Central memory CD4-positive, alpha-beta T cell (primary cell): ENCODE data around the gene ALS2CL.

Source experiments
- DNase-seq: peaks from one replicate; pipeline ENCODE4 v3.0.0; 2022

The ALS2CL gene

DNA sequence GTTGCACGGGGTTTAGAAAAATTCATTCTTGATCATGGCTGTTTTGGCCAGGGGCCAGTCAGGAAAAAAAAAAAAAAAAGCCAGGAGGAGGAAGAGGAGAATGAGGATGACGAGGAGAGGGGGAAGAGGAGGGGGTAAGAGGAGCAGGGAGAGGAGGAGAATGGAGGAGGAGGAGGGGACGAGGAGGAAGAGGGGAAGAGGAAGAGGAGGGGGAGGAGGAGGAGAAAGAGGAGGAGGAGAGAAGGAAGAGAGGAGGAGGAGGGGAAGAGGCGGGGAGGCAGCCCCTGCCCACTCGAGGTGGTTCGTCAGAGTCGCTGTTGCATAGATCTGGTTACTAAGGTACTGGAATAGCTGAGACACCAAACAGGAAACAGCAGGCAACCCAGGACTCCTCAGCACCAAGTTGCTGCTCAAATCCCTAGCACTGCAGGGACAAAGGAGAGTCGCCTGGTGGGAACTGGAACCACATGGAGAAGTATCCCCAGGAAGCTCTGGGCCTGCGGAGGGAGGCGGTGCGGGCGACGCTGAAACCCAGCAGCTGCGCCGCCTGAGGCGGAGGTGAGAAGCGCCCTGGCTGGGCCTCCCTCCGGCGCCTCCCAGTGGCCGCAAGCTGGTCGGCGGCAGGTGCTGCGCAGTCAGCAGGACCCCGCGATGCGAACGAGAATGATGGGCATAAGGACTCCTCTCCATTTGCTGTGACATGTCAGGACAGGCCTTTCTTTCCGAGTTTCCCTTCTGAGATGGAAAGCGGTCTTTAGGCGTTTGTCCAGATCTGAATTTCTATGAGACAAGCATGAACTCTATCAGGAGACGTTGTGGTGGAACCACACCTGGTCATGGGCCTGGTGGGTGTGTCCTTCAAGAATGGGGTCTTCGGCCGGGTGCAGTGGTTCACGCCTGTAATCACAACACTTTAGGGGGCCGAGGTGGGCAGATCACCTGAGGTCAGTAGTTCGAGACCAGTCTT, 63.6 kb downstream of the ALS2CL start:
- peak; percentile 60 for DNase-seq

DNA sequence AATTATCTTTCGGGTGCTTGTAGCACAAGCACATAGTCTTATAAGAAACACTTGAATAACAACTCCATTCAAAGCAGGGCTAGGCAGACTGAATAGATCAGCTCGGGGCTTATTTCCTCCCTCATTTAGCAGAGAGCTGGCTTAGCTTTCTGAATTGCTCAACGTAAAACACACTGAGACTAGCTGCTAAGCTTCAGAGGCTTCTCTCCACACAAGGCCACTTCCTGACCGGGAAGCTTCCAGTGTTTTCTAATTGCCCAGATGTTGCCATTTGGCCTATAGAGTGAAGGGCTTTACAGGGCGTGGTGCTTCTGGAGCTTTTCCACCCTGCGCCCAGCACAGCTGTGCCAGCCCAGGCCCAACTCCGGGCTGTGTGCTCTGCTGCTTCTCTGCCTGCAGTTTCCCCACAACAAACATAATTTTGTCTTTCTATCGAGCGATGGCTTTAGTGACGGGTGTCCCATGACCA, 64.5 kb downstream of the ALS2CL start:
- no peak for DNase-seq

DNA sequence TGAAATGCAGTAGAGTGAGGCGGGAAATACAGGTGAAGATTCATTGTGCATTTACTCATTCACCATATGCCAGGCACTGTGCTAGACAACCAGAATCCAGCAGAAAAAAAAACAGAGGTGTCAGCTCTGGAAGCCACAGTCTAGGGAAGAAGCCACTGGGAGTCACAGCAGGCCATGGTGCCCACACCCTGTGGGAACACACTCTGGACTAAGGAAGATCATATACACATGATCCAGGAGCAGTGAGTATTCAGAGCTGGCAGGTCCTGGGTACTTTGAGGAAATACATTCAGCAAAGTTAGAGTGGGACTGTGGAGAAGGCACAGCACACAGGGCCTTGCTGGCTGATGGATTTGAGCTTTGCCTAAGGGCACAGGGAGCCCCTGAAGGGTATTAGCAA, 66.4 kb downstream of the ALS2CL start:
- DNase-seq: no peak

DNA sequence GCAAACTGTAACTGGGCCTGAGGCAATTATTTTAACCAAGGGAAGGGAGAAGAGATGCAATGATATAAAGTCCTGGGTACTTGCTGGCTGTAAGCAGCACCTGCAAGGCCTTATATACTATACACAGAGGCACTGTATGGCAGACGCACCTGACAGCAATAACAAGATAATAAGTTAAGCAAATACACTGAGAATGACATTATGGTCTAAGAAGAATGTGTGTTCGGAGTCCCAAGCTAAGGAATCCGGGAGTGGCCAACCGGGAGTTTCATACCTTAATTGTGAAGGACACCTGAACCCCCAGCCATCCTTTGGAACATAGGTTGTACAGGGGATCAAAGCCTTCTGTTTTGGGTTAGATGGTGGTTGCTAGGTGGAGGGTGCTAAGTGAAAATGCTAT, 67.4 kb downstream of the ALS2CL start:
- no peak for DNase-seq

DNA sequence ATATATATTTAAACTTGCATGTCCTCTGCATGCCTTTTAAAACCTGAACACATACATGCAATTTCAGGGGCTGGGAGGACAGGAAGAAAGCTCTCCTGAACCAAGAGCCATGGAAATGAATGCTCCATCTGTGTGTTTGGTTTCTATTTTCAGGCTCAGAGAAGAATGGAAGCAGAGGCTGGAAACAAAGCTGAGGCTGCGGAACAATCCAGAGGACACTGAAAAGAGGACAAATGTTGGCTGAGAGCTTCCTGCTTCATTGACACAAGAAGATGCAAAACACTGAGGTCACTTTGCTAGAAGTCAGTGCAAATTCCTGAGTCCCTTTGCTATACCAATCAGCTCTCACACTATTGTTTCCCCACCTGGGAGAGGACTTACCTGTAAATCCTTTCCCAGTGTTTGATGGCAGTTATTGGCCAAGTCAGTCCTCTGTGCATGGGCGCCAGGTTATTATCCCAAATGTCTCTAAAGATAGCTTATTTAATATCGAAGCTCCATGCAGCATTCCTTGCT, 68.4 kb downstream of the ALS2CL start:
- no peak for DNase-seq

DNA sequence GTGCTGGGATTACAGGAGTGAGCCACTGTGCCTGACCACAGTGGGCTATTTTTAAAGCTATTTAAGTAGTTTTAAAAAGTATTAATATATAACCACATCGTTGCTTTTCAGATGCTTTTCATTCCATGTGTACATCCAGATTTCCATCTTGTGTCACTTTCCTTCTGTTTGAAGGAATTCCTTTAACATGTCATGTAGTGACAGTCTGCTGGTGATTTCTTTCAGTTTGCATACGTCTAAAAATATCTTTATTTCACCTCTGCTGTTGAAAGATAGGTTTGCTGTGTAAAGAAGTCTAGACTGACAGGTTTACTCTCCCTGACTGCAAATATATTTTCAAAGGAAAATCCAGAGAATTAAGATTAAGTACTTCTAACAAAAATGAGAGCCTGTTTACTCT, 68.9 kb downstream of the ALS2CL start:
- DNase-seq: no peak

DNA sequence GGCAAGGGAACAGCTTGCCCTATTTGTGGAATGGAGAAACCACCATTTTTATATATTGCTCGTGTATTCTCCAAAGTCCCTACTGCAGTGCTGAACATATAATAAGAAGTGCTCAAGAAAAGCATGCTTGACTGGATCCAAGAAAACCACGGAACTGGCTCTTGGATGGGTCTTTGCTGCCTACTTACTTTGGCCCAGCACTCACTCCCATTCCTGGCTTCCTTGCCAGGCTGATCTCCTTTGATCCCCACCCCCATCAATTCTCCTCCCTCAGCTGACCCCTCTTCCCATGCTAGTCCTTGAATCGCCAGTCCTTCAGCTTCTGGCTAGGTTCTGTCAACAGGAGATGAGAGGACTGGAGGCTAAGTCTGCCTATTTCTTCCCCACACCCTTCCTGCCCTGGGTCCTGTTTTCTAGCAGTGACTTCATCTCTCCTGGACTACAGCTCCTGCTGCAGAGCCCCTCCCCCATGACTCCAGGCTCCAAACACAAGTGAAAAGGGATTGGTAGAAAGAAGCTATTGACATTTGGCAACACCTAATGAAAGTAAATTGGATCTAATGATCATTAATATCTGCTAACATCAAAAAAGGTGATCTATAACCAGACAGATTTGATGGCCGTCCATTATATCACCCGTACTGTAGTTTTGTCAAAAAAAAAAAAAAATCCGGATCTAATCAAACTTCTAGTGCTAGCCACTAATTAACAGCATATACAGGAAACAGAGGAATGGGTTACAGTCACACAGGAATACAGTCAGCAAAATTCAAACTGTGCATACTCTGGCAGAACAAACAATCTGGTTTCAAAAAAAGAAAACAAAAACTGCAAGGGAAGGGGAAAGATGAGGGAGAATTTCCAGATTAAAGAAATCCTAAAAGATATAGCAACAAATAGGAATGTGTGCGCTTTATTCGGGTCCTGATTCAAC, 73.4 kb downstream of the ALS2CL start:
- no peak for DNase-seq
